ENCODE measurements around the gene PIM2. TPM values are rescaled to one million over a fixed set of nuclear protein-coding genes. Genes with fewer than 3 reads are reported as not detected.
"Not testable (repeated sequence)": the region's sequence is repeated elsewhere in the genome, so short reads cannot be mapped to it uniquely, and the experiment has no call there.

The PIM2 gene
- polyA plus RNA-seq, 3 donors = 2.9 to 4.8 (median 3.5) TPM

GRCh38 chrX:48891402-48892288, 27.2 kb downstream of the PIM2 start:
- no peak overlapping the region for H3K27ac ChIP-seq (ENCODE audit: low read depth, low read length)
- WGBS, 3 donors = 1 to 32% (median 2%) methylated on average over 28 to 68 of the region's 68 CpGs

- no peak overlapping the region for H3K27ac ChIP-seq (ENCODE audit: low read depth, low read length)
- WGBS, 3 donors = 1 to 25% (median 1%) methylated on average over 24 to 35 of the region's 35 CpGs
These were observed 27.9 kb downstream of the PIM2 start for GRCh38 chrX:48890934-48891401.

- 28 to 53% (median 43%) methylated on average over 8 to 15 of the region's 15 CpGs for WGBS, 3 donors
- no peak overlapping the region for H3K27ac ChIP-seq (ENCODE audit: low read depth, low read length)
These were observed 28.4 kb downstream of the PIM2 start for GRCh38 chrX:48890296-48890925.

- not testable (repeated sequence) for H3K27ac ChIP-seq (ENCODE audit: low read depth, low read length)
- WGBS, 3 donors = 78 to 88% (median 86%) methylated on average over 5 of the region's 5 CpGs
These were observed 32.2 kb downstream of the PIM2 start for GRCh38 chrX:48886586-48886985.

- WGBS, 3 donors = 62 to 78% (median 78%) methylated on average over 10 of the region's 10 CpGs
- no peak overlapping the region for H3K27ac ChIP-seq (ENCODE audit: low read depth, low read length)
These were observed 35.1 kb downstream of the PIM2 start for GRCh38 chrX:48883729-48884128.

- not testable (repeated sequence) for H3K27ac ChIP-seq (ENCODE audit: low read depth, low read length)
- 48 to 61% (median 55%) methylated on average over 4 of the region's 4 CpGs for whole genome bisulfite sequencing, 3 donors
These were observed 41.9 kb downstream of the PIM2 start for GRCh38 chrX:48876944-48877343.

GRCh38 chrX:48872017-48872416, 46.8 kb downstream of the PIM2 start:
- 24 to 57% (median 38%) methylated on average over 1 of the region's 2 CpGs for WGBS, 3 donors
- not testable (repeated sequence) for H3K27ac ChIP-seq (ENCODE audit: low read depth, low read length)

- 29 to 47% (median 38%) methylated on average over 4 of the region's 4 CpGs for WGBS, 3 donors
- no peak overlapping the region for H3K27ac ChIP-seq (ENCODE audit: low read depth, low read length)
These were observed 54.6 kb downstream of the PIM2 start for GRCh38 chrX:48864210-48864609.

Other genes starting within 250 kb of the PIM2 start
- 10 to 100 TPM in 1 of 3 donors, 1 to 10 TPM in 2; 1.6 to 11.7 (median 9.6) TPM for gene WAS, start 235.2 kb downstream of the PIM2 start, polyA plus RNA-seq
- 1 to 10 TPM; 2.8 to 5.7 (median 2.9) TPM for gene SUV39H1, start 222.3 kb downstream of the PIM2 start, polyA plus RNA-seq
- under 1 TPM in 1 of 3 donors, not detected in 2; 0.22 TPM for gene GLOD5, start 157.3 kb downstream of the PIM2 start, polyA plus RNA-seq
- under 1 TPM in 1 of 3 donors, not detected in 2; 0.07 TPM for gene GATA1, start 132.4 kb downstream of the PIM2 start, polyA plus RNA-seq
- gene HDAC6, start 117.0 kb downstream of the PIM2 start, polyA plus RNA-seq = 10 to 100 TPM; 26.1 to 55.8 (median 41.2) TPM
- gene ERAS, start 92.5 kb downstream of the PIM2 start, polyA plus RNA-seq = not detected
- gene PCSK1N, start 83.4 kb downstream of the PIM2 start, polyA plus RNA-seq = 10 to 100 TPM in 1 of 3 donors, 1 to 10 TPM in 1, not detected in 1; 1.8 to 53.2 TPM
- 10 to 100 TPM; 33.0 to 46.0 (median 35.0) TPM for gene TIMM17B, start 21.3 kb downstream of the PIM2 start, polyA plus RNA-seq
- 10 to 100 TPM; 60.3 to 78.0 (median 68.9) TPM for gene PQBP1, start 21.1 kb downstream of the PIM2 start, polyA plus RNA-seq
- gene SLC35A2, start 7.4 kb downstream of the PIM2 start, polyA plus RNA-seq = 10 to 100 TPM; 11.0 to 22.1 (median 15.8) TPM
- 10 to 100 TPM; 17.6 to 37.9 (median 31.4) TPM for gene OTUD5, start 38.6 kb upstream of the PIM2 start, polyA plus RNA-seq
- gene KCND1, start 52.8 kb upstream of the PIM2 start, polyA plus RNA-seq = 1 to 10 TPM in 2 of 3 donors, under 1 TPM in 1; 0.46 to 4.7 (median 1.0) TPM
- 10 to 100 TPM; 13.8 to 25.9 (median 22.2) TPM for gene GRIPAP1, start 83.2 kb upstream of the PIM2 start, polyA plus RNA-seq
- 10 to 100 TPM; 14.9 to 83.9 (median 71.1) TPM for gene TFE3, start 124.3 kb upstream of the PIM2 start, polyA plus RNA-seq
- 1 to 10 TPM; 1.4 to 3.8 (median 2.4) TPM for gene CCDC120, start 140.0 kb upstream of the PIM2 start, polyA plus RNA-seq
- 10 to 100 TPM in 2 of 3 donors, 1 to 10 TPM in 1; 5.9 to 25.4 (median 15.8) TPM for gene PRAF2, start 155.0 kb upstream of the PIM2 start, polyA plus RNA-seq
- 10 to 100 TPM; 49.9 to 92.9 (median 88.5) TPM for gene WDR45, start 160.9 kb upstream of the PIM2 start, polyA plus RNA-seq
- 10 to 100 TPM in 2 of 3 donors, 1 to 10 TPM in 1; 8.7 to 19.0 (median 12.9) TPM for gene GPKOW, start 204.7 kb upstream of the PIM2 start, polyA plus RNA-seq
- 10 to 100 TPM in 1 of 3 donors, 1 to 10 TPM in 2; 3.3 to 12.7 (median 3.4) TPM for gene MAGIX, start 243.7 kb upstream of the PIM2 start, polyA plus RNA-seq

All from adipose tissue (tissue), 3 donors.